Type B pancreatic cell (in vitro differentiated cells): ENCODE data around the gene RAB8B. TPM values are rescaled to one million over a fixed set of nuclear protein-coding genes. Genes with fewer than 3 reads are reported as not detected.

ENCODE experiments used
- DNase-seq: peaks from one replicate; pipeline ENCODE4 v3.0.0; 2021; ENCODE audit warnings: mixed read lengths; ENCODE audit not compliant: unreplicated experiment; ENCODE audit errors: extremely low spot score
- H3K27ac Mint-ChIP-seq: 2 replicates; pipeline ENCODE4 v1.8.0; 2021; ENCODE audit warnings: mild to moderate bottlenecking, mixed read lengths
- H3K27me3 Mint-ChIP-seq: 2 replicates; pipeline ENCODE4 v1.8.0; 2021; ENCODE audit warnings: mixed read lengths
- H3K36me3 Mint-ChIP-seq: 2 replicates; pipeline ENCODE4 v1.8.0; 2021; ENCODE audit warnings: mixed read lengths
- H3K4me1 Mint-ChIP-seq: one replicate; pipeline ENCODE4 v1.8.0; 2021; ENCODE audit warnings: mixed read lengths; ENCODE audit not compliant: unreplicated experiment
- H3K4me3 Mint-ChIP-seq: 2 replicates; pipeline ENCODE4 v1.8.0; 2021; ENCODE audit warnings: mild to moderate bottlenecking, mixed read lengths
- H3K9me3 Mint-ChIP-seq: 2 replicates; pipeline ENCODE4 v1.8.0; 2021; ENCODE audit warnings: mixed read lengths
- total RNA-seq: library from RNA; stranded (reverse); gene quantifications from 2 replicates; pipeline ENCODE4 v1.2.1, GENCODE V29; 2021; ENCODE audit warnings: low replicate concordance
- TF ChIP-seq, protein P1 (sequence below): fragments of 200-600 bp; sonication (generic); conservative IDR thresholded peaks from 2 replicates; pipeline ENCODE4 v1.5.0; 2021; ENCODE audit warnings: antibody characterized with exemption, mild to moderate bottlenecking

Gene RAB8B
- total RNA-seq, 1 donor from 2014 or later, result 36.8 TPM

DNA sequence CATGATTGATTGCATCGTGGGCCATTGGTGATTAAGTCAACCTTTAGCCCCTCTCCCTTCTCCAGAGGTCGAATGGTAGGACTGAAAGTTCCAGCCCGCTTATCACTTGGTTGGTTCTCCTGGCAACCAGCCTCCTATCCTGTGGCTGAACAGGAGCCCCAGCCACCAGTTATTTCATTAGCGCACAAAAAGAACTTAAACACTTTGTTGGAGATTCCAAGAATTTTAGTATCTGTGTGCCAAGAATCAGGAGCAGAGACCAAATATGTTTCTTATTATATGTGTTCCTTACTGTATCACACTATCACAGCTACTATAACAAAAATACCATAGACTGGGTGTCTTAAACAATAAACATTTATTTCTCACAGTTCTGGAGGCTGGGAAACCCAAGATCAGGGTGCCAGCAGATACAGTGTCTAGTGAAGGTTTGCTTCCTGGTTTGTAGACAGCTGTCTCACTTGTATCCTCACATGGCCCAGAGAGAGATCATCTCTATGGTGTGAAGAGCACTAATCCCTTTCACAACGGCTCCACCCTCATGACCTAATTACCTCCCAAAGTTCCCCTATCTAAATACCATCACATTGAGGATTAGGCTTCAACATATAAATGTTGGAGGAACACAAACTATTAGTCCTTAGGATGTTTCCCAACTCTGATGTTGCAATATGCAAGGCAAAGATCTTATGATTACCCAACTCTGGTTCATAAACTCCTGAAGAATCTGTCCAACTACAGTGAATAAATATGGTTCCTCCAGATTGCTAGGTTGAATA is 57.5 kb downstream of the RAB8B start:
- DNase-seq, result no peak
- Mint-ChIP-seq H3K27ac (no peak overlapping the region), H3K36me3 (peaks cover 56% of the 10 kb centered on the region), H3K4me3 (no peak overlapping the region), H3K9me3 (peaks cover 8% of the 10 kb centered on the region), H3K27me3 (no peaks in the 10 kb centered on the region), H3K4me1 (peaks cover 21% of the 10 kb centered on the region)
- TF ChIP-seq, protein P1, sequence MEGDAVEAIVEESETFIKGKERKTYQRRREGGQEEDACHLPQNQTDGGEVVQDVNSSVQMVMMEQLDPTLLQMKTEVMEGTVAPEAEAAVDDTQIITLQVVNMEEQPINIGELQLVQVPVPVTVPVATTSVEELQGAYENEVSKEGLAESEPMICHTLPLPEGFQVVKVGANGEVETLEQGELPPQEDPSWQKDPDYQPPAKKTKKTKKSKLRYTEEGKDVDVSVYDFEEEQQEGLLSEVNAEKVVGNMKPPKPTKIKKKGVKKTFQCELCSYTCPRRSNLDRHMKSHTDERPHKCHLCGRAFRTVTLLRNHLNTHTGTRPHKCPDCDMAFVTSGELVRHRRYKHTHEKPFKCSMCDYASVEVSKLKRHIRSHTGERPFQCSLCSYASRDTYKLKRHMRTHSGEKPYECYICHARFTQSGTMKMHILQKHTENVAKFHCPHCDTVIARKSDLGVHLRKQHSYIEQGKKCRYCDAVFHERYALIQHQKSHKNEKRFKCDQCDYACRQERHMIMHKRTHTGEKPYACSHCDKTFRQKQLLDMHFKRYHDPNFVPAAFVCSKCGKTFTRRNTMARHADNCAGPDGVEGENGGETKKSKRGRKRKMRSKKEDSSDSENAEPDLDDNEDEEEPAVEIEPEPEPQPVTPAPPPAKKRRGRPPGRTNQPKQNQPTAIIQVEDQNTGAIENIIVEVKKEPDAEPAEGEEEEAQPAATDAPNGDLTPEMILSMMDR, result no peak

DNA sequence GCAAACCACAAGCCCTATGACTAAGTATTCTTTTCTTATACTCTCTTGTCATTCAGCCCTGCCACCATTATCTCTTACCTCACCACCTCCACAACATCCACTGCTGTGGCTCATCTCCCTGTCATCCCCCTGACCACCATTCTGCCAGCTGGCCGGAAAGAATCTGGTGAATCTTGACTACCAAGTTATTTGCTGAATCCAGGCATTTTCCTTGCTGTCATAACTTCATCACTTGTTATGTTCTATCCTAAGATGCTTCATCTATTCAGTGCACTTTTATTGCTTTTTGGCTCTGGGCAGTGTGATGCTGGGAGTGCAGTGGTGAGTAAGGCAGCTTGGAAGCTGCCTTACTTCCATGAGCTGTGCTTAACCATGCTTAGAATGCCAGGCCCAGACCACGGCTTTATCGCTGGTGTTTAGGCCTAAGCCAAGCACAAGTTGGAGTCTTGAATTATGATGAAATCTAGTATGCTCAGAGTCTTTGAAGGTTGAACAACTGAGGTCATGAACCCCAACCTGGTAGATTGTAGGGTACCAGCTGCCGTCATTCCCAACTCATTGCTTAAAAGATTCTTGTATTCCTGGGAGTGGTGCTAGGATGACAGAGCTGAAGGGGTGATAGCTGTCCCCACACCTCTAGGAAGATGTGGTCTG is 61.0 kb downstream of the RAB8B start:
- TF ChIP-seq, protein P1, result no peak
- H3K27me3 Mint-ChIP-seq, result no peaks in the 10 kb centered on the region
- no peak overlapping the region for H3K4me3 Mint-ChIP-seq
- H3K9me3 Mint-ChIP-seq, result no peaks in the 10 kb centered on the region
- no peak overlapping the region for H3K27ac Mint-ChIP-seq
- peaks cover 15% of the 10 kb centered on the region for H3K4me1 Mint-ChIP-seq
- DNase-seq, result no peak
- H3K36me3 Mint-ChIP-seq, result peaks cover 48% of the 10 kb centered on the region

DNA sequence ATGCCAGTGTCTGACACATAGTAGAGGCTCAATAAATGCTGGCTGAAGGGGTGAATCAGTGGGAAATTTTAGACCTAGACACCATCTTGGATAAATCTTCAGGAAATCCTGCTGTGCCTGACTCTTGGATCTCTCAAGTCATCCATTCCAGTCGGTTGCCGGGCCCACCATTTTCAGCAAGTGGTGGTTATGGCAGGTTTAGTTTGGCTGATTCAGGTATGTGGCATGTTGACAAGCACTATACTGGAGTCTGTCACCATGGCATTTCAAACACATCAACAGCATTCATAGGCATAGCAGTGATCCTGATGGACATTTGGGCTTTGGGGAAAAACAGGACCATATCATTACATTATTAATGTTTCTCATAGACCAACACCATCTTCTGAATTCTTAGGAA is 62.3 kb downstream of the RAB8B start:
- Mint-ChIP-seq H3K4me1 (peaks cover 28% of the 10 kb centered on the region), H3K27me3 (no peaks in the 10 kb centered on the region), H3K4me3 (no peak overlapping the region), H3K9me3 (no peaks in the 10 kb centered on the region), H3K27ac (no peak overlapping the region), H3K36me3 (peaks cover 48% of the 10 kb centered on the region)
- TF ChIP-seq, protein P1, result no peak
- no peak for DNase-seq

DNA sequence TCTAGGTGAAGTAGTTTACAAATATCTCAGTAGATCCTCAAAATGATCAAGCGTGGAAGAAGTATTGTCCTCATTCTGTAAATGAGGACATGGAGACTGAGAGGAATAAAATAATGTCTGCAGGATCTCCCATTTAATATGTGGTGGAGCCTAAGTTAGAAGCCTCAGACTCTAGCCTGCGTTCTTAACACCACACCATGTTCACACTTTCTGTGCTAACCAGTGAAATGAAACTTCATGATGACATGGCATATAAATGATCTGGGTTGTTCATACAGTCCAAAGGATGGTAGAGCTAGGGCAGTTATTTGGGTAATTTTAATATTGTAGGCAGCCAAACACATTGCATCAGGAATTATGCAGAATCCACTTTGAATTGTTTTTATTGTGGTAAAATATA is 62.9 kb downstream of the RAB8B start:
- Mint-ChIP-seq H3K9me3 (no peaks in the 10 kb centered on the region), H3K36me3 (peaks cover 44% of the 10 kb centered on the region), H3K4me1 (peaks cover 31% of the 10 kb centered on the region), H3K27ac (no peak overlapping the region), H3K4me3 (no peak overlapping the region), H3K27me3 (no peaks in the 10 kb centered on the region)
- no peak for DNase-seq
- TF ChIP-seq, protein P1, result no peak

DNA sequence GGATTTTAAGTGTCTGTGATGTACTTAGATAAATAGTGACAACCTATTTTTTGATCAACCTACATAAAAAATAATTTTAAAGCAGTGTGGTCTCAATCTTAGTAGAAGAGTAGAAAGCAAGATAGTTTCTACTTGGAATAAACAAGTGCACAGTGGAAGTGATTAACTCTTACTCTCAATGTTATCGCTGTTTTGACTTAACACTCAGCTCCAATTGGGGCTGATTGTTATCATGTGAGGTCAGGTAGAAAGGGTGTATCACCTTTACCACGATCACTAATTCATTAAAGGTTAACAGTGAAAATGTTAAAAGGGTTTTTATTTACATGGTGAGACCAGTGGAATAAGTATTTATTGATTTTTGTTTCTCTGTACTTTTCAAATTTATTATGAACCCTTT is 65.6 kb downstream of the RAB8B start:
- TF ChIP-seq, protein P1, result no peak
- H3K4me1 Mint-ChIP-seq, result peaks cover 22% of the 10 kb centered on the region
- H3K27me3 Mint-ChIP-seq, result no peaks in the 10 kb centered on the region
- peaks cover 30% of the 10 kb centered on the region for H3K36me3 Mint-ChIP-seq
- no peak overlapping the region for H3K27ac Mint-ChIP-seq
- H3K4me3 Mint-ChIP-seq, result no peak overlapping the region
- H3K9me3 Mint-ChIP-seq, result no peaks in the 10 kb centered on the region
- DNase-seq, result no peak
